Measurements from ENCODE around the gene BSG.

Gene BSG

GRCh38 chr19:570937-571565 is 1.3 kb upstream of the BSG start (continued):
- TF ChIP-seq KLF16 (tag by site-specific recombination; IDR thresholded peaks at IDR 0.05) (no peak), ZEB2 (tag by site-specific recombination; IDR thresholded peaks at IDR 0.05) (peak; percentile 70), ZNF16 (tag by site-specific recombination; IDR thresholded peaks at IDR 0.05; ENCODE audit: low read depth) (no peak), OVOL3 (tag by site-specific recombination; IDR thresholded peaks at IDR 0.05) (no peak), ZNF747 (tag by site-specific recombination; IDR thresholded peaks at IDR 0.05) (no peak), ZNF2 (tag by site-specific recombination; IDR thresholded peaks at IDR 0.05) (0 out of 2 replicates have a peak, but pooled peaks have one; percentile 27), ZNF211 (tag by site-specific recombination; IDR thresholded peaks at IDR 0.05; ENCODE audit: low read depth) (no peak), SCRT1 (tag by site-specific recombination; IDR thresholded peaks at IDR 0.05; ENCODE audit: borderline replicate concordance) (no peak), ZNF184 (tag by site-specific recombination; IDR thresholded peaks at IDR 0.05) (no peak), ZNF391 (tag by site-specific recombination; IDR thresholded peaks at IDR 0.05; ENCODE audit: borderline replicate concordance, low read depth) (no peak), ZNF280C (tag by site-specific recombination; IDR thresholded peaks at IDR 0.05) (no peak), ZNF777 (tag by site-specific recombination; IDR thresholded peaks at IDR 0.05; ENCODE audit: borderline replicate concordance) (no peak), ZSCAN23 (tag by site-specific recombination; IDR thresholded peaks at IDR 0.05) (no peak), REPIN1 (tag by site-specific recombination; IDR thresholded peaks at IDR 0.05; ENCODE audit: low read depth) (no peak), ELK4 (IDR thresholded peaks at IDR 0.05; ENCODE audit: borderline replicate concordance, low read depth, low read length) (no peak), ZNF112 (tag by site-specific recombination; IDR thresholded peaks at IDR 0.05) (no peak), ZIC2 (tag by site-specific recombination; IDR thresholded peaks at IDR 0.05) (no peak), GLI4 (tag by site-specific recombination; IDR thresholded peaks at IDR 0.05) (no peak), ZNF280D (tag by site-specific recombination; IDR thresholded peaks at IDR 0.05) (no peak), ZNF10 (tag by site-specific recombination; IDR thresholded peaks at IDR 0.05) (no peak), HOXA7 (CRISPR knock-in tag; IDR thresholded peaks at IDR 0.05; ENCODE audit: borderline replicate concordance) (no peak), ZNF629 (tag by site-specific recombination; IDR thresholded peaks at IDR 0.05) (peak; percentile 43), ZBTB48 (tag by site-specific recombination; IDR thresholded peaks at IDR 0.05) (no peak), SP3 (tag by site-specific recombination; IDR thresholded peaks at IDR 0.05) (no peak)
- TF ChIP-seq, protein P1, sequence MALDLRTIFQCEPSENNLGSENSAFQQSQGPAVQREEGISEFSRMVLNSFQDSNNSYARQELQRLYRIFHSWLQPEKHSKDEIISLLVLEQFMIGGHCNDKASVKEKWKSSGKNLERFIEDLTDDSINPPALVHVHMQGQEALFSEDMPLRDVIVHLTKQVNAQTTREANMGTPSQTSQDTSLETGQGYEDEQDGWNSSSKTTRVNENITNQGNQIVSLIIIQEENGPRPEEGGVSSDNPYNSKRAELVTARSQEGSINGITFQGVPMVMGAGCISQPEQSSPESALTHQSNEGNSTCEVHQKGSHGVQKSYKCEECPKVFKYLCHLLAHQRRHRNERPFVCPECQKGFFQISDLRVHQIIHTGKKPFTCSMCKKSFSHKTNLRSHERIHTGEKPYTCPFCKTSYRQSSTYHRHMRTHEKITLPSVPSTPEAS (tag by site-specific recombination; IDR thresholded peaks at IDR 0.05): peak; percentile 64
- TF ChIP-seq, protein P2, sequence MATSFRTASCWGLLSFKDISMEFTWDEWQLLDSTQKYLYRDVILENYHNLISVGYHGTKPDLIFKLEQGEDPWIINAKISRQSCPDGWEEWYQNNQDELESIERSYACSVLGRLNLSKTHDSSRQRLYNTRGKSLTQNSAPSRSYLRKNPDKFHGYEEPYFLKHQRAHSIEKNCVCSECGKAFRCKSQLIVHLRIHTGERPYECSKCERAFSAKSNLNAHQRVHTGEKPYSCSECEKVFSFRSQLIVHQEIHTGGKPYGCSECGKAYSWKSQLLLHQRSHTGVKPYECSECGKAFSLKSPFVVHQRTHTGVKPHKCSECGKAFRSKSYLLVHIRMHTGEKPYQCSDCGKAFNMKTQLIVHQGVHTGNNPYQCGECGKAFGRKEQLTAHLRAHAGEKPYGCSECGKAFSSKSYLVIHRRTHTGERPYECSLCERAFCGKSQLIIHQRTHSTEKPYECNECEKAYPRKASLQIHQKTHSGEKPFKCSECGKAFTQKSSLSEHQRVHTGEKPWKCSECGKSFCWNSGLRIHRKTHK (tag by site-specific recombination; IDR thresholded peaks at IDR 0.05): no peak
- TF ChIP-seq, protein P3, sequence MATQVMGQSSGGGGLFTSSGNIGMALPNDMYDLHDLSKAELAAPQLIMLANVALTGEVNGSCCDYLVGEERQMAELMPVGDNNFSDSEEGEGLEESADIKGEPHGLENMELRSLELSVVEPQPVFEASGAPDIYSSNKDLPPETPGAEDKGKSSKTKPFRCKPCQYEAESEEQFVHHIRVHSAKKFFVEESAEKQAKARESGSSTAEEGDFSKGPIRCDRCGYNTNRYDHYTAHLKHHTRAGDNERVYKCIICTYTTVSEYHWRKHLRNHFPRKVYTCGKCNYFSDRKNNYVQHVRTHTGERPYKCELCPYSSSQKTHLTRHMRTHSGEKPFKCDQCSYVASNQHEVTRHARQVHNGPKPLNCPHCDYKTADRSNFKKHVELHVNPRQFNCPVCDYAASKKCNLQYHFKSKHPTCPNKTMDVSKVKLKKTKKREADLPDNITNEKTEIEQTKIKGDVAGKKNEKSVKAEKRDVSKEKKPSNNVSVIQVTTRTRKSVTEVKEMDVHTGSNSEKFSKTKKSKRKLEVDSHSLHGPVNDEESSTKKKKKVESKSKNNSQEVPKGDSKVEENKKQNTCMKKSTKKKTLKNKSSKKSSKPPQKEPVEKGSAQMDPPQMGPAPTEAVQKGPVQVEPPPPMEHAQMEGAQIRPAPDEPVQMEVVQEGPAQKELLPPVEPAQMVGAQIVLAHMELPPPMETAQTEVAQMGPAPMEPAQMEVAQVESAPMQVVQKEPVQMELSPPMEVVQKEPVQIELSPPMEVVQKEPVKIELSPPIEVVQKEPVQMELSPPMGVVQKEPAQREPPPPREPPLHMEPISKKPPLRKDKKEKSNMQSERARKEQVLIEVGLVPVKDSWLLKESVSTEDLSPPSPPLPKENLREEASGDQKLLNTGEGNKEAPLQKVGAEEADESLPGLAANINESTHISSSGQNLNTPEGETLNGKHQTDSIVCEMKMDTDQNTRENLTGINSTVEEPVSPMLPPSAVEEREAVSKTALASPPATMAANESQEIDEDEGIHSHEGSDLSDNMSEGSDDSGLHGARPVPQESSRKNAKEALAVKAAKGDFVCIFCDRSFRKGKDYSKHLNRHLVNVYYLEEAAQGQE (tag by site-specific recombination; IDR thresholded peaks at IDR 0.05): no peak
